K562 (cell line): Measurements from ENCODE around the gene CLSTN2. TPM values are rescaled to one million over a fixed set of nuclear protein-coding genes. Genes with fewer than 3 reads are reported as not detected.

Experiments
- ATAC-seq: fragments of 200-7000 bp; cut with Tn5 transposase; 3 replicates; pipeline ENCODE4 v1.9.1; 2020; ENCODE audit warnings: moderate library complexity
- BruUV-seq: library from RNA; stranded (reverse); fragments of 400-500 nt; replicated peaks from 2 replicates; lab custom pipeline; 2021; lab: Mats Ljungman, UMichigan
- CTCF ChIA-PET: fragments of 300-600 bp; formaldehyde crosslinking; extraction: SDS; loops from one replicate; lab custom pipeline; 2021; ENCODE audit warnings: low intra/inter-chr PET ratio; lab: Yijun Ruan, JAX
- POLR2A ChIA-PET: fragments of 300-600, 350-650 bp; sonication (Branson Sonifier 250); formaldehyde crosslinking; extraction: SDS; loops from one replicate; lab custom pipeline; 2021; ENCODE audit warnings: antibody characterized with exemption, inconsistent platforms; lab: Yijun Ruan, JAX
- DNase-seq, 4 experiments: peaks; one replicate each; pipeline versions ENCODE4 v3.0.0 to v3.0.0-alpha.2; 2011 to 2018; ENCODE audit warnings: low spot score in 3 of 4, mixed read lengths in 3 of 4; ENCODE audit errors: extremely low read depth in 1 of 4
- FAIRE-seq: peaks from 2 replicates; lab custom pipeline; 2011; peaks lifted over from hg19 to GRCh38; lab: Jason Lieb, UNC
- H2AFZ ChIP-seq: 2 replicates; pipeline ENCODE4 v1.6.0; 2011; ENCODE audit warnings: low read depth, low read length, control low read depth, inconsistent platforms
- H3K27ac ChIP-seq: fragments of 200-600 bp; 3 replicates; pipeline ENCODE4 v1.8.0; 2011; ENCODE audit warnings: low read depth, mild to moderate bottlenecking, control low read depth, inconsistent platforms, low read length, moderate library complexity, mixed read lengths; ENCODE audit errors: extremely low read depth
- H3K27me3 ChIP-seq, 2 experiments: fragments of 300-600 bp in 1 of 2; 2 replicates in 1 of 2; 3 replicates in 1 of 2; pipeline versions ENCODE4 v1.6.0 to v1.8.0; 2011; ENCODE audit warnings: inconsistent platforms in 2 of 2, low read length in 2 of 2, mild to moderate bottlenecking in 1 of 2, mixed read lengths in 1 of 2, moderate library complexity in 1 of 2; ENCODE audit not compliant: control insufficient read depth in 2 of 2, insufficient read depth in 2 of 2
- H3K36me3 ChIP-seq: fragments of 300-600 bp; 3 replicates; pipeline ENCODE4 v1.8.0; 2011; ENCODE audit warnings: mild to moderate bottlenecking, low read length, inconsistent platforms; ENCODE audit not compliant: control insufficient read depth, insufficient read depth
- H3K4me1 ChIP-seq, 2 experiments: fragments of 200-600 bp in 1 of 2; replicated peaks in 1 of 2; 2 replicates in 1 of 2; 3 replicates in 1 of 2; pipeline versions ENCODE4 v1.5.1 to v1.8.0; 2011; ENCODE audit warnings: inconsistent platforms in 2 of 2, low read length in 2 of 2, mild to moderate bottlenecking in 1 of 2, mixed read lengths in 1 of 2, moderate library complexity in 1 of 2; ENCODE audit not compliant: control insufficient read depth in 2 of 2, insufficient read depth in 2 of 2
- H3K4me2 ChIP-seq: 2 replicates; pipeline ENCODE4 v1.6.1; 2011; ENCODE audit warnings: low read length, control low read depth, inconsistent platforms, mixed read lengths; ENCODE audit not compliant: insufficient read depth
- H3K4me3 ChIP-seq: fragments of 200-600 bp; sonication (generic), shearing (Covaris generic); 2 replicates; pipeline ENCODE4 v1.5.1; 2016; ENCODE audit warnings: control low read depth, inconsistent platforms
- H3K79me2 ChIP-seq: fragments of 200-600 bp; 3 replicates; pipeline ENCODE4 v1.8.0; 2011; ENCODE audit warnings: low read length, inconsistent platforms; ENCODE audit not compliant: control insufficient read depth, insufficient read depth
- H3K9ac ChIP-seq, 2 experiments: 2 replicates each; pipeline versions ENCODE4 v1.6.0 to v1.6.1; 2011; ENCODE audit warnings: low read depth in 2 of 2, low read length in 2 of 2, control low read depth in 1 of 2, inconsistent platforms in 1 of 2, mild to moderate bottlenecking in 1 of 2, mixed read lengths in 1 of 2; ENCODE audit not compliant: insufficient read depth in 1 of 2
- H3K9me1 ChIP-seq: one replicate; pipeline ENCODE4 v1.6.0; 2011; ENCODE audit warnings: inconsistent platforms, mild to moderate bottlenecking, low read length, moderate library complexity; ENCODE audit not compliant: control insufficient read depth, insufficient read depth
- H3K9me3 ChIP-seq: replicated peaks from 2 replicates; pipeline ENCODE4 v1.5.1; 2011; ENCODE audit warnings: low read depth, low read length, inconsistent platforms; ENCODE audit not compliant: control insufficient read depth, insufficient read depth
- H4K20me1 ChIP-seq: replicated peaks from 2 replicates; pipeline ENCODE4 v1.6.1; 2011; ENCODE audit warnings: low read length, inconsistent platforms, mixed read lengths; ENCODE audit not compliant: control insufficient read depth, insufficient read depth
- NCOR1 ChIP-seq: fragments of 450-650 bp; IDR thresholded peaks from 2 replicates; pipeline ENCODE4 v1.6.1; 2016; ENCODE audit warnings: mild to moderate bottlenecking, moderate library complexity
- NFXL1 ChIP-seq: fragments of 450-650 bp; formaldehyde crosslinking; IDR thresholded peaks from 2 replicates; pipeline ENCODE4 v1.4.0; 2021; ENCODE audit warnings: mild to moderate bottlenecking
- SNRNP70 ChIP-seq: fragments of 200-400 bp; formaldehyde crosslinking; optimal IDR thresholded peaks from 2 replicates; pipeline ENCODE3; 2017; ENCODE audit warnings: low read depth, low read length
- TAF7 ChIP-seq: fragments of 450-650 bp; IDR thresholded peaks from 2 replicates; pipeline ENCODE4 v1.6.1; 2016; ENCODE audit warnings: missing genetic modification characterization, missing compliant biosample characterization
- TEAD1 ChIP-seq, 2 experiments: fragments of 450-650 bp in 1 of 2; sonication (generic) in 1 of 2; formaldehyde crosslinking; IDR thresholded peaks; 2 replicates each; pipeline versions ENCODE4 v1.4.0 to v1.8.0; 2020 to 2022; ENCODE audit warnings: mild to moderate bottlenecking in 2 of 2, missing genetic modification reagents in 1 of 2
- ZNF445 ChIP-seq: fragments of 250-450 bp; sonication (Bioruptor Pico); IDR thresholded peaks from 2 replicates; pipeline ENCODE4 v1.4.0; 2020; ENCODE audit warnings: low read depth, mild to moderate bottlenecking, moderate library complexity
- ZNF76 ChIP-seq: fragments of 250-450 bp; sonication (Bioruptor Pico); IDR thresholded peaks from 2 replicates; pipeline ENCODE4 v1.4.0; 2020; ENCODE audit warnings: mild to moderate bottlenecking, moderate library complexity, borderline replicate concordance
- ZSCAN29 ChIP-seq: fragments of 450-650 bp; IDR thresholded peaks from 2 replicates; pipeline ENCODE4 v1.6.1; 2017
- WGBS: fragments of 100-300 bp; shearing (Covaris generic); methylation state at CpG from one replicate; pipeline ENCODE4 v1.1.6; 2016; ENCODE audit warnings: low coverage, mixed read lengths; ENCODE audit not compliant: insufficient coverage; ENCODE audit errors: missing lambda C conversion rate; 5-methylcytosine and 5-hydroxymethylcytosine counted together
- in situ Hi-C: fragments of 300-500 bp; cut with MboI; formaldehyde crosslinking; loops from 4 replicates; pipeline ENCODE4 v1.15.0; 2018; ENCODE audit warnings: inconsistent platforms, mixed read lengths
- intact Hi-C: fragments of 100-400 bp; cut with micrococcal nuclease; formaldehyde crosslinking; loops from 2 replicates; pipeline ENCODE4 v1.14.2; 2022
- polyA plus RNA-seq, 8 experiments: library from polyadenylated mRNA; depleted of rRNA in 4 of 8; stranded (reverse) in 5 of 8; unstranded in 3 of 8; fragments of >200 nt; fragmentation: Nextera tagmentation in 2 of 8; fragmentation: Illumina TruSeq in 1 of 8; extraction: Ambion mirVana in 2 of 8; extraction: Trizol in 1 of 8; gene quantifications; 2 replicates each; pipeline versions ENCODE4 v1.2.1 to v1.2.3, GENCODE V29; 2011 to 2014; ENCODE audit warnings: inconsistent platforms in 1 of 8, missing spikeins in 1 of 8
- total RNA-seq, 7 experiments: library from RNA; depleted of rRNA in 6 of 7; stranded (reverse); fragments of >200 nt in 6 of 7; fragmentation: Illumina TruSeq in 2 of 7; extraction: Trizol in 2 of 7; gene quantifications; 2 replicates each; pipeline versions ENCODE4 v1.2.1 to v1.2.3, GENCODE V29; 2011 to 2021; ENCODE audit warnings: low replicate concordance in 1 of 7
- TF ChIP-seq, protein P1 (sequence below): fragments of 450-650 bp; IDR thresholded peaks from 2 replicates; pipeline ENCODE4 v1.6.1; 2017; ENCODE audit warnings: mild to moderate bottlenecking, moderate library complexity
- TF ChIP-seq, protein P2 (sequence below): sonication (generic); formaldehyde crosslinking; IDR thresholded peaks from 2 replicates; pipeline ENCODE4 v1.9.0; 2022; ENCODE audit warnings: mild to moderate bottlenecking, missing genetic modification reagents
- TF ChIP-seq, protein P3 (sequence below): sonication (generic); formaldehyde crosslinking; IDR thresholded peaks from 2 replicates; pipeline ENCODE4 v1.8.1; 2023; ENCODE audit warnings: mild to moderate bottlenecking, missing genetic modification reagents

The CLSTN2 gene
- total and polyA plus RNA-seq, 9 of the 15 experiments (the other 6 are each of a cell fraction or from before 2014, with no cell fraction given) = 0.02 to 0.04 (median 0.04) TPM; not detected in 6

DNA sequence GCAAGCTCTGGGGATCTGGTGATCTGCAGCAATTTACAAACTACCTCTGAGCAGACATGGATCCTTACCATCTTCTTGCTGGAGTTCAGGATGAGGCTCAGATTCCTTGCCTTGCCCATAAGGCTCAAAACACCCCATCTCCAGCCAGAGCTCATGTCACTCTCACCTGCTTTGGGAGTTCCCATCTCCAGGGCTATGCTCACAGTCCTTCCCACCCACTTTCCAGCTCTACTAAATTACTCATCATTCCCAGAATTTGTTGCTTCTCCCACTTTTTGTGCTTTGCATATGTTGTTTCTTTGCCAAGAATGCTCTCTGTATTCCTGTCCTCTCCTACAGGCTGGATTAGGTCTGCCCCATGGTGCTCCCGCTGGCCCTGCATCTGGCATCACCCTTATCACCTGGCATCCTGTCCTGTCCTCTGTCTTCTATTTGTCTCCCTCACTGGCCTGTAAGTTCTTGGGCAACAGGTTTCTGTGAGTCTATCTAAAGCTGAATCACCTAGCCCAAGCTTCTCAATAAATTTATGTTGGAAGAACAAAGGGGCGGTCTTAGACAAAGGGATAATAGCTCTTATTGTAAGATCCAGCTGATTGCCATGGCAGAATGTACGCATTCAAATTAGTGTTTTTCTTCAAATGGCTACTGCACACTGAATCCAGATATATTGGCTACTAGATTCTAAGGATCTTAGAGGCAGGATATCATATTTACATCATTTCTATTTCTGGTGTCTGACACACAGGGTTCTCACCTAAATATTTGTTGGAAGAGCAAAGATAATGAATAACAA lies 179.2 kb downstream of the CLSTN2 start:
- no peak overlapping the region for H3K9ac ChIP-seq
- no peak for ATAC-seq
- ChIA-PET POLR2A (interaction anchor here (0.6 kb wide), 1 partner anchor 9 kb away, joined by 3 read pairs; no protein-coding TSS in a partner anchor), CTCF (no interaction called here)
- WGBS = 2% methylated on average over 3 of the region's 3 CpGs
- no peak overlapping the region for H3K4me2 ChIP-seq
- no peak for FAIRE-seq
- no peaks in the 10 kb centered on the region for H3K4me1 ChIP-seq
- H3K36me3 ChIP-seq = no peaks in the 10 kb centered on the region
- no peaks in the 10 kb centered on the region for H3K27me3 ChIP-seq
- H3K9me1 ChIP-seq = no peaks in the 10 kb centered on the region
- no TSS peak for BruUV-seq
- H2AFZ ChIP-seq = no peak overlapping the region
- no peaks in the 10 kb centered on the region for H4K20me1 ChIP-seq
- intact Hi-C loops = no loop called here
- H3K79me2 ChIP-seq = no peaks in the 10 kb centered on the region
- in situ Hi-C loops = no loop called here
- H3K9me3 ChIP-seq = no peaks in the 10 kb centered on the region
- DNase-seq = no peak
- TF ChIP-seq, protein P1, sequence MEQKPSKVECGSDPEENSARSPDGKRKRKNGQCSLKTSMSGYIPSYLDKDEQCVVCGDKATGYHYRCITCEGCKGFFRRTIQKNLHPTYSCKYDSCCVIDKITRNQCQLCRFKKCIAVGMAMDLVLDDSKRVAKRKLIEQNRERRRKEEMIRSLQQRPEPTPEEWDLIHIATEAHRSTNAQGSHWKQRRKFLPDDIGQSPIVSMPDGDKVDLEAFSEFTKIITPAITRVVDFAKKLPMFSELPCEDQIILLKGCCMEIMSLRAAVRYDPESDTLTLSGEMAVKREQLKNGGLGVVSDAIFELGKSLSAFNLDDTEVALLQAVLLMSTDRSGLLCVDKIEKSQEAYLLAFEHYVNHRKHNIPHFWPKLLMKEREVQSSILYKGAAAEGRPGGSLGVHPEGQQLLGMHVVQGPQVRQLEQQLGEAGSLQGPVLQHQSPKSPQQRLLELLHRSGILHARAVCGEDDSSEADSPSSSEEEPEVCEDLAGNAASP = no peak
- TF ChIP-seq, protein P2, sequence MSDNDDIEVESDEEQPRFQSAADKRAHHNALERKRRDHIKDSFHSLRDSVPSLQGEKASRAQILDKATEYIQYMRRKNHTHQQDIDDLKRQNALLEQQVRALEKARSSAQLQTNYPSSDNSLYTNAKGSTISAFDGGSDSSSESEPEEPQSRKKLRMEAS = no peak
- no peak overlapping the region for H3K27ac ChIP-seq
- H3K4me3 ChIP-seq = no peak overlapping the region

DNA sequence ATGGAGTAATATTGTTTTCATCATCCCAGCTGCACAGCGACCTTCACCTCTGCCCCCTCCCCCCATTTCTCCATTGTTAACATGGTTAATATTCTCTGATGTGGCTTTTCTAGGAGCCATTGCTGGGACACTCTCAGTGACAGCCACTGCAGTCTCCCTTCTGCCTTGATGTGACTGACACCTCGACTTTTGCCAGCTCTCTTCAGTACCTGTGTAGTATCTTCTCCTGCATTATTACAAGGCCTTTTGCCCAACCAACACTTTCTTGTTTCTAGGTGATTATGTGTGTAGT lies 179.8 kb downstream of the CLSTN2 start:
- TF ChIP-seq SNRNP70 (no peak), ZSCAN29 (no peak), ZNF445 (no peak), TEAD1 (CRISPR knock-in tag; IDR thresholded peaks at IDR 0.05) (no peak), NCOR1 (no peak), ZNF76 (CRISPR knock-in tag) (no peak), NFXL1 (no peak), TAF7 (tag) (no peak)
- TF ChIP-seq, protein P3, sequence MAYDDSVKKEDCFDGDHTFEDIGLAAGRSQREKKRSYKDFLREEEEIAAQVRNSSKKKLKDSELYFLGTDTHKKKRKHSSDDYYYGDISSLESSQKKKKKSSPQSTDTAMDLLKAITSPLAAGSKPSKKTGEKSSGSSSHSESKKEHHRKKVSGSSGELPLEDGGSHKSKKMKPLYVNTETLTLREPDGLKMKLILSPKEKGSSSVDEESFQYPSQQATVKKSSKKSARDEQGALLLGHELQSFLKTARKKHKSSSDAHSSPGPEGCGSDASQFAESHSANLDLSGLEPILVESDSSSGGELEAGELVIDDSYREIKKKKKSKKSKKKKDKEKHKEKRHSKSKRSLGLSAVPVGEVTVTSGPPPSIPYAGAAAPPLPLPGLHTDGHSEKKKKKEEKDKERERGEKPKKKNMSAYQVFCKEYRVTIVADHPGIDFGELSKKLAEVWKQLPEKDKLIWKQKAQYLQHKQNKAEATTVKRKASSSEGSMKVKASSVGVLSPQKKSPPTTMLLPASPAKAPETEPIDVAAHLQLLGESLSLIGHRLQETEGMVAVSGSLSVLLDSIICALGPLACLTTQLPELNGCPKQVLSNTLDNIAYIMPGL (CRISPR knock-in tag) = no peak

More for the DNA sequence above, 179.8 kb downstream of the CLSTN2 start:
- Histone ChIP-seq H3K4me1 (no peaks in the 10 kb centered on the region), H3K4me3 (no peak overlapping the region), H3K9me1 (no peaks in the 10 kb centered on the region), H3K79me2 (no peaks in the 10 kb centered on the region), H3K36me3 (no peaks in the 10 kb centered on the region), H2AFZ (no peak overlapping the region), H3K9ac (no peak overlapping the region), H3K9me3 (no peaks in the 10 kb centered on the region), H3K4me2 (no peak overlapping the region), H3K27me3 (no peaks in the 10 kb centered on the region), H3K27ac (no peak overlapping the region), H4K20me1 (no peaks in the 10 kb centered on the region)
- in situ Hi-C loops = no loop called here
- intact Hi-C loops = no loop called here
- no TSS peak for BruUV-seq
- ChIA-PET POLR2A (interaction anchor here (0.6 kb wide), 1 partner anchor 9 kb away, joined by 3 read pairs; no protein-coding TSS in a partner anchor), CTCF (no interaction called here)
- no peak for FAIRE-seq
- no peak for DNase-seq
- WGBS = 4% methylated on average over 2 of the region's 2 CpGs
- ATAC-seq = no peak
